Mucosa of descending colon (tissue), 3 donors: Measurements from ENCODE around the gene BCL6. TPM values are rescaled to one million over a fixed set of nuclear protein-coding genes. Genes with fewer than 3 reads are reported as not detected.
A peak's percentile ranks its signal among the peaks of the same experiment; 100 is the strongest.

Experiments used
- ATAC-seq: fragments of 200-7000 bp; cut with Tn5 transposase; one replicate; pipeline ENCODE4 v1.9.1; 2020; ENCODE audit warnings: mild to moderate bottlenecking, moderate library complexity
- DNase-seq, 3 donors: peaks; one replicate each; pipeline ENCODE4 v3.0.0-alpha.2; 2020
- H3K36me3 ChIP-seq: fragments of 200-600 bp; one replicate; pipeline ENCODE4 v1.8.0; 2021; ENCODE audit warnings: low read depth, mild to moderate bottlenecking
- H3K4me1 ChIP-seq: fragments of 200-600 bp; one replicate; pipeline ENCODE4 v1.8.0; 2021; ENCODE audit warnings: low read depth, mild to moderate bottlenecking
- H3K4me3 ChIP-seq: fragments of 200-600 bp; one replicate; pipeline ENCODE4 v1.8.0; 2021; ENCODE audit warnings: mild to moderate bottlenecking
- H3K9me3 ChIP-seq: fragments of 200-600 bp; one replicate; pipeline ENCODE4 v1.8.0; 2021; ENCODE audit warnings: mild to moderate bottlenecking
- intact Hi-C, 2 donors: fragments of 100-400 bp; cut with DNase I in 1 of 2; cut with micrococcal nuclease in 1 of 2; formaldehyde crosslinking; loops; one replicate each; pipeline versions ENCODE4 v1.11.0 to v1.11.1; 2022; cut with DNase I, micrococcal nuclease
- total RNA-seq, 3 donors: library from RNA; stranded (reverse); fragmentation: NEBNext Ultra II Directional in 2 of 3; extraction: Animal tissue kit (Norgen Biotek cat#: 25700) in 2 of 3; gene quantifications; one replicate each; pipeline versions ENCODE4 v1.2.1 to v1.2.4, GENCODE V29; 2021 to 2023
- TF ChIP-seq, protein P1 (sequence below): fragments of 200-600 bp; IDR thresholded peaks from one replicate; pipeline ENCODE4 v1.8.0; 2022; ENCODE audit warnings: antibody characterized with exemption, mild to moderate bottlenecking
- donor health status: DM: no; HTN: no; CAD: no; lungs with moderate emphysema.
- donor health status: DM: no; HTN: no; CAD: no.
- donor health status: DM: no; HTN: yes; CAD: no.

The BCL6 gene
- total RNA-seq, 3 donors from 2014 or later, result 10.9 to 133 (median 23.8) TPM

DNA sequence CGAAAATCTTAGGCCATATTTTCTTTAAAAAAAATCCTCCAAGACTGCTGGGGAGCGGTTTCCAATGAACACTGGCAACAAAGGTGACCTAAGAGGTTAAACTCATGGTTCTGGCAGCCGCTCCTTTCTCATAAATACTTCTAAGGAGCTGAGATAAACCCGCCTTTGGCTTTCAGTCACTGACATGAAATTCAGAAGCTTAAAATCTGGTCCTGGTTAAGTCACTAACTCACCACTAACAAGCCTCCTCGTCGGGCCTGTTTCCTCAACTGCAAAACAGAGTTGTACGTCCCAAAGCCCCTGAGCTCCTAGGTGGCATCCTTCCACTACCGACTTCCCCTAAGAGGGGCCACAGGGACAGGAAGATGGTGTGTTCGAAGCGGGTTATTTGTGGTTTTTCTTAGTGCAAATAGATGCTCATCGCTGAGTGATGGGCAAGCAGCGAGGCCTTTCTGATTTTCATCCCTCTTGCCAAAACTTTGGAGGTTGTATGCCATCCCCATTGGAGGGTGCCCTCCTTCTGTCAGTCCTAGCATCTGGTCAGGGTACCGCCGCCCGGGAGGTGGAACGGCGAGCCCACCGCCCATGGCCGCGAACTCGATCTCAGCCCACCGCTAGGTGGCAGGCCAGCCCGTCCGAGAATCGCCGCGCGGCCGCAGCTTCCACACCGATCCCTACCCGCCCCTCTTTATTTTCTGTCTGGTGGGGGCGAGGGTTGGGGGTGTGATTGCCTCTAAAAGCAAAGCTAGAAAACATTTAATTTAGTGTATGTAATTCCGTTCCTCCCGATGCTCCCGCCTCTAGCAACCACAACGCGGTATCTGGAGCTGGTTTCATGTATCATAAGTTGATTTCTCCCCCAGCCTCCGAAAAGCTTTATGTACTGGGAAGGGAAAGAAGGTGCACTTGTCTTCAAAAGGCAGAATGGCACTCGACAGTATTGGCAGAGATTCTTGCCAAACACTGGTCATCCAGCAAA is 4.6 kb downstream of the BCL6 start:
- Histone ChIP-seq H3K9me3 (no peaks in the 10 kb centered on the region), H3K4me1 (peaks cover 23% of the 10 kb centered on the region), H3K36me3 (no peaks in the 10 kb centered on the region), H3K4me3 (peak overlapping the region; percentile 20)
- intact Hi-C loops, result loop anchor here (5.0 to 10.0 kb wide), 7 partner anchors 312 to 1404 kb away; partner anchors contain the start of gene LPP (in 1 of the 2)
- TF ChIP-seq, protein P1, sequence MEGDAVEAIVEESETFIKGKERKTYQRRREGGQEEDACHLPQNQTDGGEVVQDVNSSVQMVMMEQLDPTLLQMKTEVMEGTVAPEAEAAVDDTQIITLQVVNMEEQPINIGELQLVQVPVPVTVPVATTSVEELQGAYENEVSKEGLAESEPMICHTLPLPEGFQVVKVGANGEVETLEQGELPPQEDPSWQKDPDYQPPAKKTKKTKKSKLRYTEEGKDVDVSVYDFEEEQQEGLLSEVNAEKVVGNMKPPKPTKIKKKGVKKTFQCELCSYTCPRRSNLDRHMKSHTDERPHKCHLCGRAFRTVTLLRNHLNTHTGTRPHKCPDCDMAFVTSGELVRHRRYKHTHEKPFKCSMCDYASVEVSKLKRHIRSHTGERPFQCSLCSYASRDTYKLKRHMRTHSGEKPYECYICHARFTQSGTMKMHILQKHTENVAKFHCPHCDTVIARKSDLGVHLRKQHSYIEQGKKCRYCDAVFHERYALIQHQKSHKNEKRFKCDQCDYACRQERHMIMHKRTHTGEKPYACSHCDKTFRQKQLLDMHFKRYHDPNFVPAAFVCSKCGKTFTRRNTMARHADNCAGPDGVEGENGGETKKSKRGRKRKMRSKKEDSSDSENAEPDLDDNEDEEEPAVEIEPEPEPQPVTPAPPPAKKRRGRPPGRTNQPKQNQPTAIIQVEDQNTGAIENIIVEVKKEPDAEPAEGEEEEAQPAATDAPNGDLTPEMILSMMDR, result peak; percentile 96
- peak; percentile 79 to 84 (median 83) for DNase-seq
- ATAC-seq, result peak; percentile 10

DNA sequence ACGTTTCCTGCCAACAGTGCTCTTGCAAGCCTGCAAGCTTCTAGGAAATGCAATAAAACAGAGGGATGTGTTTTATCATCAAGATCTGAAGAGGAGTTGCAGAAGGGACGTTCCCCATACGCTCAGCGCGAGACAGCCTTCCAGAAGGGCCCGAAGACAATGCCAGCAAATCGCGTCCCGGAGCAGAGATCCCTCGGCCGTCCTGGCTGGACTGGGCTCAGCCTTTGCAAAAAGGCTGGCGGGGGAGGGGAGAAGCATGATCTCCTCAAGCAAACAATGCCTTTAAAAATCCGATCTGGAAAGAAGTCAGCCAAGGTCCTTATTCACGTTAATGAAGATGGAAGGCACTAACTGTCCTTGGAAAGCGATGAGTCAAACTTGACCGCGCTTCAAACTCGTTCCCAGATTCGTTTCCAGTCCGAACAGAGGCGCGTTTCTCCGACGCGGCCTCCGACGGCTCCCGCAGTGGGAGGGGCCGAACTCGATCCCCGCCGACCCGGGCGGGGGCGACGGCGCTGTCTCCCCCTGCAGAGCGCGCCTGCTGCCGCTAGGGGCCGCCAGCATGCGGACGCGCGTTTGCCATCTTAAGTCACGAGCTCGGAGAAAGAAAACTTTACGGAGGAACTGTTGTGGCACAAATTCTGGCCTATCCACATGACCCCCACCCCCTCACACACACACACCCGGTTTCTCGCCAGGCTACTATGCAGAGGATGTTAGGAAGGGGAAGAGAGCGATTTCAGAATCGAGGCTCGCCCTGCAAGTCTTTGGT is 5.5 kb downstream of the BCL6 start:
- H3K4me3 ChIP-seq, result peak overlapping the region; percentile 4
- peak; percentile 77 to 89 (median 87) for DNase-seq
- ATAC-seq, result peak; percentile 49
- H3K9me3 ChIP-seq, result no peaks in the 10 kb centered on the region
- intact Hi-C loops, result loop anchor here (5.0 to 10.0 kb wide), 7 partner anchors 313 to 1405 kb away; partner anchors contain the start of gene LPP (in 1 of the 2)
- peaks cover 22% of the 10 kb centered on the region for H3K4me1 ChIP-seq
- H3K36me3 ChIP-seq, result no peaks in the 10 kb centered on the region
- TF ChIP-seq, protein P1, result peak; percentile 96

DNA sequence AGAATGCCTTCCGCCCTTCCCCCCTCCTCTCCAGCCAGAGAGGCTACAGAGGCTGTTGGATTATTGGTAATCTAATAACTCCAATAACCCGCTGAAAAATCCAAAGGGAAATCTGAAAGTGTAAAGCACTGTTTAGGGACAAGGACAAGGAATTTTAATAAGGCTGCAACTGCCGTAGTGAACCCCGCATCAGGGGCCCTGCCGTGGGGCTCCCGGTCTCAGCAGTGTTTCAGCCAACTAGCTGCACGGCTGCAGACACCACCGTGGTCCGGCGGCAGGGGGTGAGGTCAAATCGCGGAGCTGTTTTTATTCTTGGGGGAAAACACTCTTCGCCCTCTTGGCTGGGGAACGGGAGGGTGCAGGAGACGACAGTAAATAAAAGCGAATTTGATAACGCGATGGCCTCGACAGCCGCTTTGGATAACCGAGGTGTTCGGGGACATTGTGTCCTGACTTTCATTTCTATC is 6.1 kb downstream of the BCL6 start:
- peak; percentile 0 for ATAC-seq
- no peaks in the 10 kb centered on the region for H3K9me3 ChIP-seq
- peak; percentile 47 to 71 (median 69) for DNase-seq
- H3K36me3 ChIP-seq, result no peaks in the 10 kb centered on the region
- TF ChIP-seq, protein P1, result no peak
- H3K4me3 ChIP-seq, result no peak overlapping the region
- intact Hi-C loops, result no loop called here
- H3K4me1 ChIP-seq, result peaks cover 22% of the 10 kb centered on the region

DNA sequence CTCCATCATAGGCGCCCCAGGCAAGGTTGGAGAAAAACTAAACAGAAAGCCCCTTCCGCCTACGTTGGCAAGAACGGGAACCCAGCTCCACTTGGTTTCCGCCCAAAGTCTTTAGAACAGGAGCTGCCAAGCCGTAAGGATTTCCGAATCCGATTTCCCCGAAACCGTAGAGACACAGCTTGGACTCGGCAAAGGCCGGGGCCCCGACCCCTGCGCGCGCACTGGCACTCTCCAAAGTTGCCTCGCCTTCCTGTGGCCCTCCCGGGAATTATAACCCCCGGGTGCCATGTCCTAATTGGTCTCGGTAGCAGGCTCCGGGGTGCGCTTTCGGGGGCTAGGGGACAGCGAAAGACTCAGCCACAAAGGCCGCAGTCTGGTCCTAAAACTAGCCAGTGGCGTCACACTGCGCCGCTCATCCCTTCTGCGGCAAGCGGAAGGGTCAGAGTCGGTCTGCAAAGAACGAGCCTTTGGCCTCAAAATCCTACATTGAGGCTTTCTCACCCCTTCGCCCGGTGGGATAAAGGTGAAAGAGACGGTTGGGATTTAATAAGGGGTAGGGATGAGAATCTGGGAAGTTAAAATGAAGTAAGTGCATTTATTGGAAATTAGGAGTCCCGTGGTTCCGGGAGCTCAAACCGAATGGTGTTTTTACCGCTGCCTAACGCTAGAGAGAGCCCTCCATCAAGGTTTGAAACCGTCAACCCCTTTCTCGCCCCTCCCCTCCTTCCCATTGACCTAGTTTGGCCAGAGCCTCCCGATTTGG is 6.8 kb downstream of the BCL6 start:
- Histone ChIP-seq H3K36me3 (no peaks in the 10 kb centered on the region), H3K4me1 (peaks cover 22% of the 10 kb centered on the region), H3K4me3 (peak overlapping the region; percentile 15), H3K9me3 (no peaks in the 10 kb centered on the region)
- TF ChIP-seq, protein P1, result peak; percentile 51
- DNase-seq (peak; percentile 77 to 91 (median 77)), ATAC-seq (peak; percentile 74)
- intact Hi-C loops, result no loop called here

DNA sequence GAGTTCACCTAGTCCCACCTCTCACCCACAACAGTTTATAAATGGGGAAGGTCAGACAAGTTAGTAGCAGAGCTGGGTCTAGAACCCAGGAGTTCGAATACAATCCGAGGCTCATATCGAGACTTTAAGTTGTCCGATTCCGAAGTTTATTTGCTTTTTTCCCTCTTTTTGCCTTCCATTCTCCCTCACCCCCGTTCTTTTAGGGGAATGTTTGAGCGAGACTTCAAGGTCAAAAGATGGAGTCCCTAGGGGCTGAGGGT is 7.3 kb downstream of the BCL6 start:
- intact Hi-C loops, result no loop called here
- Histone ChIP-seq H3K4me1 (peaks cover 22% of the 10 kb centered on the region), H3K36me3 (no peaks in the 10 kb centered on the region), H3K4me3 (peak overlapping the region; percentile 15), H3K9me3 (no peaks in the 10 kb centered on the region)
- ATAC-seq (no peak), DNase-seq (no peak)
- TF ChIP-seq, protein P1, result no peak
